Measurements from ENCODE around the gene KRTAP2-1.
"Not testable (repeated sequence)": the region's sequence is repeated elsewhere in the genome, so short reads cannot be mapped to it uniquely, and the experiment has no call there.

Gene KRTAP2-1

GRCh38 chr17:41055130-41055529 lies 8.0 kb upstream of the KRTAP2-1 start, which contains the start of gene KRTAP2-2:
Gene KRTAP2-2 (minus strand): TSS chr17:41055230. CDS start chr17:41055211, 19 bp downstream.
- DNase-seq, result not testable (repeated sequence)

GRCh38 chr17:41054556-41054955 lies 7.4 kb upstream of the KRTAP2-1 start:
- not testable (repeated sequence) for DNase-seq

GRCh38 chr17:41054025-41054424 lies 6.9 kb upstream of the KRTAP2-1 start:
- no peak for DNase-seq

- DNase-seq, result no peak
These were observed 5.5 kb upstream of the KRTAP2-1 start for GRCh38 chr17:41052566-41052965.

GRCh38 chr17:41049110-41049509 lies 2.0 kb upstream of the KRTAP2-1 start:
- no peak for DNase-seq

- no peak for DNase-seq
These were observed 1.3 kb upstream of the KRTAP2-1 start for GRCh38 chr17:41048441-41048840.

- DNase-seq, result no peak
These were observed 4.2 kb downstream of the KRTAP2-1 start for GRCh38 chr17:41042953-41043352.

GRCh38 chr17:41040783-41041571 lies 6.1 kb downstream of the KRTAP2-1 start, which contains the start of gene KRTAP1-1:
Gene KRTAP1-1 (minus strand): TSS chr17:41041450. CDS start chr17:41041397, 53 bp downstream.
- peak; percentile 59 for DNase-seq

GRCh38 chr17:41037853-41038350 lies 9.2 kb downstream of the KRTAP2-1 start:
- no peak for DNase-seq

- peak; percentile 38 for DNase-seq
These were observed 12.7 kb downstream of the KRTAP2-1 start, which contains the start of gene KRTAP1-3 for GRCh38 chr17:41034346-41034935. Gene KRTAP1-3 (minus strand): TSS chr17:41034874. CDS start chr17:41034821, 53 bp downstream.

GRCh38 chr17:41029633-41030245 lies 17.4 kb downstream of the KRTAP2-1 start, which contains the start of gene KRTAP1-4:
Gene KRTAP1-4 (minus strand): TSS chr17:41030195. CDS start chr17:41030078, 117 bp downstream.
- DNase-seq, result no peak

GRCh38 chr17:41026715-41027471 lies 20.2 kb downstream of the KRTAP2-1 start, which contains the start of gene KRTAP1-5:
Gene KRTAP1-5 (minus strand): TSS chr17:41027208. CDS start chr17:41027155, 53 bp downstream.
- peak; percentile 34 for DNase-seq

GRCh38 chr17:41024697-41025096 lies 22.4 kb downstream of the KRTAP2-1 start:
- DNase-seq, result no peak

- no peak for DNase-seq
These were observed 26.8 kb downstream of the KRTAP2-1 start for GRCh38 chr17:41020336-41020735.

- no peak for DNase-seq
These were observed 27.7 kb downstream of the KRTAP2-1 start for GRCh38 chr17:41019415-41019814.

GRCh38 chr17:41018541-41018940 lies 28.6 kb downstream of the KRTAP2-1 start:
- DNase-seq, result no peak

GRCh38 chr17:41016578-41017215 lies 30.4 kb downstream of the KRTAP2-1 start:
- no peak for DNase-seq

- DNase-seq, result no peak
These were observed 31.7 kb downstream of the KRTAP2-1 start for GRCh38 chr17:41015454-41015853.

GRCh38 chr17:41013606-41014005 lies 33.5 kb downstream of the KRTAP2-1 start:
- peak; percentile 27 for DNase-seq

GRCh38 chr17:41013181-41013580 lies 33.9 kb downstream of the KRTAP2-1 start:
- DNase-seq, result no peak

- no peak for DNase-seq
These were observed 34.6 kb downstream of the KRTAP2-1 start for GRCh38 chr17:41012326-41013120.
